Measurements from ENCODE around the gene SYNRG. TPM values are rescaled to one million over a fixed set of nuclear protein-coding genes. Genes with fewer than 3 reads are reported as not detected.
A peak's percentile ranks its signal among the peaks of the same experiment; 100 is the strongest.

SYNRG gene
- total RNA-seq, 2 donors from 2014 or later = 33.0 to 34.8 TPM

- no peak overlapping the region for H3K27ac ChIP-seq
- H3K36me3 ChIP-seq = peaks cover 0 to 5% of the 10 kb centered on the region in 2 donors
- intact Hi-C loops (cut with DNase I) = no loop called here
- H3K4me3 ChIP-seq = no peak overlapping the region
- TF ChIP-seq POLR2AphosphoS5 (IDR thresholded peaks at IDR 0.05) (no peak), POLR2A (IDR thresholded peaks at IDR 0.05) (no peak), CTCF (IDR thresholded peaks at IDR 0.05) (no peak)
- H3K27me3 ChIP-seq (replicated peaks; ENCODE audit: insufficient read depth) = no peaks in the 10 kb centered on the region
- WGBS = 91% methylated on average over 3 of the region's 3 CpGs
- H3K9me3 ChIP-seq = no peaks in the 10 kb centered on the region
- DNase-seq (ENCODE audit: low spot score) = no peak
- no peaks in the 10 kb centered on the region for H3K4me1 ChIP-seq (replicated peaks)
Observed at GRCh38 chr17:37576281-37576680, 32.9 kb downstream of the SYNRG start.

GRCh38 chr17:37574427-37574826 is 34.8 kb downstream of the SYNRG start:
- WGBS = 97% methylated on average over 2 of the region's 2 CpGs
- no peak for DNase-seq (ENCODE audit: low spot score)
- intact Hi-C loops (cut with DNase I) = no loop called here
- Histone ChIP-seq H3K4me3 (no peak overlapping the region), H3K27ac (no peak overlapping the region), H3K4me1 (replicated peaks) (no peaks in the 10 kb centered on the region), H3K36me3 (peaks cover 0 to 5% of the 10 kb centered on the region in 2 donors), H3K9me3 (no peaks in the 10 kb centered on the region), H3K27me3 (replicated peaks; ENCODE audit: insufficient read depth) (no peaks in the 10 kb centered on the region)
- TF ChIP-seq POLR2AphosphoS5 (IDR thresholded peaks at IDR 0.05) = no peak

- H3K36me3 ChIP-seq = no peaks in the 10 kb centered on the region
- no peak overlapping the region for H3K27ac ChIP-seq
- TF ChIP-seq CTCF (IDR thresholded peaks at IDR 0.05) (no peak), POLR2A (IDR thresholded peaks at IDR 0.05) (no peak), POLR2AphosphoS5 (IDR thresholded peaks at IDR 0.05) (no peak)
- WGBS = 72% methylated on average over 3 of the region's 3 CpGs
- no peaks in the 10 kb centered on the region for H3K9me3 ChIP-seq
- no peaks in the 10 kb centered on the region for H3K4me1 ChIP-seq (replicated peaks)
- intact Hi-C loops (cut with DNase I) = no loop called here
- no peak for DNase-seq (ENCODE audit: low spot score)
- no peak overlapping the region for H3K4me3 ChIP-seq
- no peaks in the 10 kb centered on the region for H3K27me3 ChIP-seq (replicated peaks; ENCODE audit: insufficient read depth)
Observed at GRCh38 chr17:37571674-37572073, 37.5 kb downstream of the SYNRG start.

GRCh38 chr17:37570527-37571093 is 38.6 kb downstream of the SYNRG start:
- no peak overlapping the region for H3K4me3 ChIP-seq
- H3K36me3 ChIP-seq = no peaks in the 10 kb centered on the region
- no peaks in the 10 kb centered on the region for H3K4me1 ChIP-seq (replicated peaks)
- WGBS = 75% methylated on average over 8 of the region's 8 CpGs
- peak; percentile 53 for DNase-seq (ENCODE audit: low spot score)
- TF ChIP-seq CTCF (IDR thresholded peaks at IDR 0.05) (peak in 3 of 4 experiments; percentile 34 to 60 (median 51)), POLR2AphosphoS5 (IDR thresholded peaks at IDR 0.05) (peak; percentile 29), POLR2A (IDR thresholded peaks at IDR 0.05) (no peak)
- H3K27ac ChIP-seq = no peak overlapping the region
- H3K9me3 ChIP-seq = no peaks in the 10 kb centered on the region
- H3K27me3 ChIP-seq (replicated peaks; ENCODE audit: insufficient read depth) = no peaks in the 10 kb centered on the region
- intact Hi-C loops (cut with DNase I) = no loop called here

GRCh38 chr17:37568350-37569053 is 40.7 kb downstream of the SYNRG start:
- Histone ChIP-seq H3K36me3 (no peaks in the 10 kb centered on the region), H3K4me1 (replicated peaks) (no peaks in the 10 kb centered on the region), H3K27ac (no peak overlapping the region), H3K27me3 (replicated peaks; ENCODE audit: insufficient read depth) (no peaks in the 10 kb centered on the region), H3K9me3 (no peaks in the 10 kb centered on the region), H3K4me3 (no peak overlapping the region)
- TF ChIP-seq POLR2AphosphoS5 (IDR thresholded peaks at IDR 0.05) = no peak
- TF ChIP-seq CTCF (IDR thresholded peaks at IDR 0.05) = no peak
- WGBS = 80% methylated on average over 2 of the region's 2 CpGs
- DNase-seq (ENCODE audit: low spot score) = no peak
- intact Hi-C loops (cut with DNase I) = no loop called here
